Measurements from ENCODE around the gene CES5A.
"Not testable (repeated sequence)": the region's sequence is repeated elsewhere in the genome, so short reads cannot be mapped to it uniquely, and the experiment has no call there.

The CES5A gene

GRCh38 chr16:55872130-55872529, 3.0 kb downstream of the CES5A start:
- DNase-seq = no peak

DNA sequence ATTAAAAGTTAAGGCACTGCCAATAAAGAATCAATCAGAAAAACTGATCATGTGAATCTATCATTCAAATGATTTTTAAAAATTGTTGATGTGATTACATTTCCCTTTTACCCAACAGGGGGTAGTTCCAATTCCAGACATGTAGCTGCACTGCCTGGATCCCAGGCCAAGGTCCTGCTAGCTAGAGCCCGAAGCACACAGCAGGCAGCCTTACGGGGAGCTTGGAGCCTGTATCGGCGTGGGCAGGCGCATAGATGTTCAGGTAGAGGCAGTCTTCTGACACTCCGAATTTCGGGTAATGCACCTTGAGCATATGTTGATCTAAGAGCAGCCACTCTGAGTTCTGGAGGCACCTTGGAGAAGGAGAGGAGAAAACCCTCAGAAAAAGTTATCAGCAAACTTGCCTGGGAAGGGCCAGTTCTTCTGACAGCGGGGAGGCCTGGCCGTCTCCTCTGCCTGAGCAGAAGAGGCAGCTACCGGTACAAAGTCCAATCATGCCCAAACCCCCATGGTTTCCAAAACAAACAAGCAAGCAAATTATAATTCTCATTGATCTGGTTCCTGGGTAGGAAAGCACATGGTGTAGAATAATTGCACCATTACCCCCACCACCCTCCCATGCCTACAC, 3.6 kb downstream of the CES5A start:
- no peak for DNase-seq

DNA sequence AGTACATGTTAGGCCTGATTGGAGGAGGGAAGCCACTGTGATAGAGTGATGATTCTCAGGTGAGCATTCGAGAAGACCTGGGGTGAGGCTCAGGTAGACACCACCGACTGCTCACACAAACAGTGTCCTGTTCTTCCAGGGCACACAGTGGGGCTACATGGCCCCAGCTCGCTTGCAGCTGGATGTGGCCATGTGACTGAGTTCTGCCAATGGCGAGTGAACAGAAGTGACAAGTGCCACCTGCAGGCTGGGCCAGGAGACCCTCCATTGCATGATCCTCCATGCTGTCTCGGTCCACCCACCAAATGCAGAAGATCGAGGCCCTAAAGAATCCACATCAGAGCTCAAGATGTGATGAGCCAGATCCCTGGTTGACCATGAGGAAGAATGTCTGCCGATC, 6.2 kb downstream of the CES5A start:
- no peak for DNase-seq

- no peak for DNase-seq
Observed at GRCh38 chr16:55868137-55868536, 7.0 kb downstream of the CES5A start.

DNA sequence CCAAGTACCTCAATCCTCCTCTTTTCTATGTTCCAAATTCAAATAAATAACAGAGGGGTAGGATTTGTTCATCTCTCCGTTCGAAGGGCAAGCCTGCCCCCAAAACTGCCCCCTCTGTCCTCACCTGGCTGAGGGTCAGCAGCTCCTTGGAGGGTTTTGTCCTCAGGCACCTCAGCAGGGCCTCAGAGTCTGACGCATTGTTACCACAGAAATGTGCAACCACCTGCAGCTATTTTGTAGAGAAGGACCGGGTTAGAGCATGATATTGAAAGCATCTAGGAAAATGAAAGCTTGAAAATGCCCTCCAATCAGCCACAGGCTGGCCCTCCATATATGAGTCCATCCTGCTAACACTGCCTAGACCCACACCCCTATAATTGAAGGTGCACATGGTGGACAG, 13.9 kb downstream of the CES5A start:
- no peak for DNase-seq

GRCh38 chr16:55857650-55858049, 17.5 kb downstream of the CES5A start:
- not testable (repeated sequence) for DNase-seq

GRCh38 chr16:55856950-55857349, 18.2 kb downstream of the CES5A start:
- DNase-seq = no peak

- DNase-seq = no peak
Observed at GRCh38 chr16:55853114-55853513, 22.1 kb downstream of the CES5A start.

GRCh38 chr16:55849536-55849935, 25.6 kb downstream of the CES5A start:
- no peak for DNase-seq

- DNase-seq = no peak
Observed at GRCh38 chr16:55846598-55847346, 28.4 kb downstream of the CES5A start.

- DNase-seq = no peak
Observed at GRCh38 chr16:55843105-55843395, 32.1 kb downstream of the CES5A start.

DNA sequence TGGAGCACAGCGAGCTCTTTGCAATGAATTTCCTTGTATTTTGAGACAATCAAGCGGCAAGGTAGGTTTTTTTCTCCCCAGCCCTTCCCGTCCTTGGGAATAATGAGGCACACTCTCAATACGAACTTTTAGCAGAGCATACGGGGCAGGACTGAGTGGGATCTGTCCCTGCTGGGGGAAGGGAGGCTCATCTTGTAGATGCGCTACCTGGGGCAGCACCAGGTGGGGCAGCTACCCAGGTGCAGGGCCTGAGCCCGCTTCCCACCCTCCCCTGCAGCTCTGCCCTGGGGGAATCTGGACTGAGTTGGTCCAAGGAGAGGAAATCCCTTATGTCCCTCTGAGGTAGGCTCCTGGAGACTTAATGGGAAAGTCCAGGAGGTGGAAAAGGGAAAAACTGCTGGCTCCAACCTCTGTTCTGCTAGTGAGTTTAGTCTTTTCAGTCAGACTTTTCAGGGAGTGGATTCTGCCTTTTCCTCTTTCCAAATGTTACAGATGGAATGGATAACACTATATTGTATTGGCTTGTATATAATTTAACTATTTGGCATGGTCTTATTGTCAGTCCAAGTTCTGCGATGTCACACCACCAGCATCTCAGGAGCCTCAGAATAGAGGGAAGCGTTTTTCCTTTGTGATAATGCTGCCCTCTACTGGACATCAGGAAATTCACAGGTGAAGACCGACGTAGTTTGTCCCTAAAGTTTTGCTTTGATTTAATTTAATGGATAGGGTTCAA, 32.6 kb downstream of the CES5A start:
- no peak for DNase-seq

- DNase-seq = no peak
Observed at GRCh38 chr16:55839115-55839514, 36.1 kb downstream of the CES5A start.

- no peak for DNase-seq
Observed at GRCh38 chr16:55836158-55836611, 39.0 kb downstream of the CES5A start.

DNA sequence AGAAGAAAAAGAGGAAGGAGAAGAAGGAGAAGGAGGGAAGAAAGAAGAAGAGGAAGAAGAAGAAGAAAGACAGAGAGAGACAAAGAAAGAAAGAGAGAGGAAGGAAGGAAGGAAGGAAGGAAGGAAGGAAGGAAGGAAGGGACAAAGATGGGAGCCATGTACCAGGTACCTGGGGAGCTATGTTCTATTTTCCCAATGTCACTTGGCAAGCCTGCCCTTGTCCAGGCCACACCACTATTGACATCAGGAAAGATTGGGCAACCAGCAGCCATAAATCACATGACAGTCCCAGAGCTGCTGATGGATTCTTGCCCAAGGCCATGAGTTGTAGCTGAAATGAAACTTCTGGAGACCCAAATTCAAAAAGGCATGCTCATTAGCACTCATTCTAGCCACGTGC, 39.6 kb downstream of the CES5A start:
- DNase-seq = no peak

GRCh38 chr16:55835173-55835572, 40.0 kb downstream of the CES5A start:
- not testable (repeated sequence) for DNase-seq

DNA sequence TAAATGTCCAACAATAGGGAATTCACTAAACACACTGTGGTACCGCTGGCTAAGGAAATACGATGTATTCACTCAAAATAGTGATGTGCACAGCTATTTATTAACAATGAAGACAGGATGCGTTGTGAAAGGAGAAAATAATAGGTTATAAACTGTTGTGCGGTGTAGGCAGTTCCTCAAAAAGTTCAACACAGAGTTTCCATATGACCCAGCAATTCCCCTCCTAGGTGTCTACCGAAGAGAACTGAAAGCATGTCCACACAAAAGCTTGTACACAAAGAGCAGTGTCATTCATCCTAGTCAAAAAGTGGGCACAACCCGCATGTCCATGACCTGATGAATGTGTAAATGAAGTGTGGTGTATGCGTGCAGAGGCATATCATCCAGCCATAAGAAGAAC, 41.1 kb downstream of the CES5A start:
- no peak for DNase-seq

GRCh38 chr16:55832773-55833691, 42.1 kb downstream of the CES5A start, which contains the start of gene CES1:
Gene CES1, minus strand, starts transcription at chr16:55833096. Its CDS starts 41 bp downstream, at chr16:55833055.
- no peak for DNase-seq

GRCh38 chr16:55832425-55832772, 42.8 kb downstream of the CES5A start:
- no peak for DNase-seq

GRCh38 chr16:55830658-55831294, 44.4 kb downstream of the CES5A start:
- no peak for DNase-seq

DNA sequence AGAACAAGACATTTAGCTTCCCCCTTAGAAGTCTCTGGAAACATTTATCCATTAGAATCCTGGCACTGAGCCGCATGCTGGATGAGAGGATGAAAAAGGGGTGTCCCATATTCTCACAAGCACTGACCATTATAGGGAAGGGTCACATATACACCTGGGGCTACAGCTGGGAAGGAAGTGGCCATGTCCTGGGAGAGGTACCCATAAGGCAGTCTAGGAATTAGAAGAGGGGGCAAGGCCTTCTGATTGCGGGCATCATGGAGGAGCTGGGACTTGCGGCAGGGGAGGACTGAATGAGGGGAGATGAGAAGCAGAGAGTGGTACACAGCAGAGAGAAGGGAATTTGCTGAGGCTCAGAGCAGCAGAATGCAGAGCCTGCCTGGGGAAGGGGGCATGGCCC, 45.9 kb downstream of the CES5A start:
- not testable (repeated sequence) for DNase-seq

DNA sequence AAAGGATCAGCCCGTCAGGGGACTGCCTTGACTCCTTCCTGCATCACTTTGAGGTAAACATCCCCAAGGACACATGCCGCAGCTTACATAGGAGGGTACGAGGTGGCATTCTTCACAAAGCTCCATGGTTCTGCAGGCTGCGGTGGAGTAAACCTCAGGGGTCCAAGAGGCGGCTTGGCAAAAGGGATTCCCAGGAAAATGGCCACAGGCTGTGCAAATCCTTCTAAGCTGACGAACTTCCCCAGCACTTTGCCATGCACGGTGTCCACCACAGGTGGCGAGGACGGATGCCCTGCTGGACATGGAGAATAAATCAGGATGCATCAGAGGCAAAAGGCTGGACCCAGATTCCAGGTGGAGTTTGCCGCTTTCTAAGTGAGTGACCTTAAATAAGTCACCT, 46.5 kb downstream of the CES5A start:
- no peak for DNase-seq
